Epidermal melanocyte (primary cell): ENCODE results near the gene KIRREL1.

Source experiments
- DNase-seq: peaks from one replicate; pipeline ENCODE4 v3.0.0; 2011; ENCODE audit warnings: low spot score; ENCODE audit not compliant: insufficient read length

The KIRREL1 gene

GRCh38 chr1:158140764-158141192, 147.3 kb downstream of the KIRREL1 start:
- no peak for DNase-seq

- peak; percentile 71 for DNase-seq
These were observed 151.8 kb downstream of the KIRREL1 start for GRCh38 chr1:158145173-158145719.

GRCh38 chr1:158146165-158146564, 152.7 kb downstream of the KIRREL1 start:
- no peak for DNase-seq

- DNase-seq, result no peak
These were observed 153.3 kb downstream of the KIRREL1 start for GRCh38 chr1:158146739-158147138.

- no peak for DNase-seq
These were observed 154.0 kb downstream of the KIRREL1 start for GRCh38 chr1:158147401-158147800.

- no peak for DNase-seq
These were observed 154.4 kb downstream of the KIRREL1 start for GRCh38 chr1:158147869-158148268.

- no peak for DNase-seq
These were observed 155.0 kb downstream of the KIRREL1 start for GRCh38 chr1:158148468-158148867.

GRCh38 chr1:158149175-158149574, 155.7 kb downstream of the KIRREL1 start:
- DNase-seq, result no peak
